ENCODE measurements around the gene PRKCH. TPM values are rescaled to one million over a fixed set of nuclear protein-coding genes. Genes with fewer than 3 reads are reported as not detected.

PRKCH gene
- total RNA-seq, 1 donor from 2014 or later: 0.30 TPM

GRCh38 chr14:61599942-61600341 is 278.6 kb downstream of the PRKCH start:
- Mint-ChIP-seq H3K27ac (ENCODE audit: unreplicated experiment) (no peak overlapping the region), H3K27me3 (ENCODE audit: low read depth) (peaks cover 2% of the 10 kb centered on the region)

More at GRCh38 chr14:61599942-61600341, 278.6 kb downstream of the PRKCH start:
- H3K4me1 Mint-ChIP-seq: peaks cover 38% of the 10 kb centered on the region
- no peaks in the 10 kb centered on the region for H3K36me3 Mint-ChIP-seq (ENCODE audit: low read depth)
- no peaks in the 10 kb centered on the region for H3K9me3 Mint-ChIP-seq
- no peak overlapping the region for H3K4me3 Mint-ChIP-seq
- TF ChIP-seq CTCF (conservative IDR thresholded peaks at IDR 0.05): no peak
- no peak for DNase-seq (ENCODE audit: low read depth, low spot score)

Other genes with a start within 250 kb of the PRKCH start
- 0.07 TPM in 1 of 2 replicates, not detected in the other for gene TMEM30B, start 40.2 kb upstream of the PRKCH start, total RNA-seq